GM21528 (cell line): Measurements from ENCODE around the gene CCL16.
"Not testable (repeated sequence)": the region's sequence is repeated elsewhere in the genome, so short reads cannot be mapped to it uniquely, and the experiment has no call there.

Experiments used
- ATAC-seq: cut with Tn5 transposase; IDR thresholded peaks from one replicate; pipeline ENCODE4 v1.9.1; 2021; ENCODE audit warnings: mild to moderate bottlenecking, moderate library complexity; ENCODE audit not compliant: unreplicated experiment, low FRiP score

The CCL16 gene, protein sequence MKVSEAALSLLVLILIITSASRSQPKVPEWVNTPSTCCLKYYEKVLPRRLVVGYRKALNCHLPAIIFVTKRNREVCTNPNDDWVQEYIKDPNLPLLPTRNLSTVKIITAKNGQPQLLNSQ

DNA sequence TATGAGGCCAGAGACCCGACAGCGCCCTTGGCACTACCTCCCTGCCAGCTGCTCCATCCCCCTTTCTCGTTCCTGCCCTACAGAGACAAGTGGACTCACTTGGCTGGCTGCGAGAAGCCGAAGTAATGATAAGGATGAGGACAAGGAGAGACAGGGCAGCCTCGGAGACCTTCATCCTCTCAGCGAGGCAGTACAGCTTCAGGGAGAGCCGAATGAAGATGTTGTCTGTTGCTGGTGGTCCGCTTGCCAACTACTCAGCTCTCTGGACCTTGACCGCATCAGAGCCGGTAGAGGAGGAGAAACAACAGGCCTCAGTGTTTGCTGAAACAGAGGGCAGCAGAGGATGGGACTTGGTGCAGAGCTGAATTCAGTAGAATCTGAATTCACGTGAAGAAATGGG lies at the start of gene CCL16:
Gene CCL16 (minus strand): TSS at position 252 of the 400 bp plus-strand sequence. CDS start 77 bp downstream, at position 175.
- ATAC-seq, result no peak

DNA sequence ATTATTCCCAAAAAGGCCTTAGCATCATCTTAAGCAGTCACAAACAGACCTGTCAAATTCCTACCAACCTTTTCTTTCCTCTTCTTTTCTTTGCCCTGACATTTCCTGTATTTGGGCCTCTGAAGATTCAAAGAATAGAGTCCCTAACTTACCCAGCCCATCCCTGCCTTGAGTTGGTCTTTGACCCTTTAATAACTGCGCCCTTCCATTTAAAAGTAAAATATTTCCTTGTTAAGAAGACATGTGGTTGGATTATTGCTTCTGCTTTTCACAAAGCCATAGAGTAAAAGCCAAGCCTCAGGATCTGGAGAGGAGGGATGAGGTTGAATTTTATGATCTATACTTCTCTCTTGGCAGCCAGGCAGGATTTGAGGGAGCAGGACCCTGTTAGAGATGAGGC lies 49.7 kb upstream of the CCL16 start:
- no peak for ATAC-seq

DNA sequence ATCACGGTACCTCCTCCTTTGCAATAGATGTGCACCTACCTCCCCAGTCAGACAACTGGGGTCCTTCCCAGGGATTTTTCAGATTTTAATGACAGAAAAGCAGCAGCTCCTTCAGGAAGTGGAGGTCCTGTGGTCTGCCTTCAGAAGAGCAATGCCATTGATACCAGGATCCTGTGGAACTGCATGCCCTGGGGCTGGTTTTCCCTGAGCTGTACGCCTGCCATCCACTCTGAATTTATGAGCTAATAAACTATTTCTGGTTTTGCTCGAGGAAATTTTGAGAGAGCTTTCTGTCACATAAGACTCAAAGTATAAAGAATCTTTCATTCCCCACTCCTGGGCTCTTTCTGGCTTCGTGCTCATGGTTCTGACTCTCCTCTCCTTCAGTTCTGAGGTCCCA lies 46.5 kb upstream of the CCL16 start:
- no peak for ATAC-seq

DNA sequence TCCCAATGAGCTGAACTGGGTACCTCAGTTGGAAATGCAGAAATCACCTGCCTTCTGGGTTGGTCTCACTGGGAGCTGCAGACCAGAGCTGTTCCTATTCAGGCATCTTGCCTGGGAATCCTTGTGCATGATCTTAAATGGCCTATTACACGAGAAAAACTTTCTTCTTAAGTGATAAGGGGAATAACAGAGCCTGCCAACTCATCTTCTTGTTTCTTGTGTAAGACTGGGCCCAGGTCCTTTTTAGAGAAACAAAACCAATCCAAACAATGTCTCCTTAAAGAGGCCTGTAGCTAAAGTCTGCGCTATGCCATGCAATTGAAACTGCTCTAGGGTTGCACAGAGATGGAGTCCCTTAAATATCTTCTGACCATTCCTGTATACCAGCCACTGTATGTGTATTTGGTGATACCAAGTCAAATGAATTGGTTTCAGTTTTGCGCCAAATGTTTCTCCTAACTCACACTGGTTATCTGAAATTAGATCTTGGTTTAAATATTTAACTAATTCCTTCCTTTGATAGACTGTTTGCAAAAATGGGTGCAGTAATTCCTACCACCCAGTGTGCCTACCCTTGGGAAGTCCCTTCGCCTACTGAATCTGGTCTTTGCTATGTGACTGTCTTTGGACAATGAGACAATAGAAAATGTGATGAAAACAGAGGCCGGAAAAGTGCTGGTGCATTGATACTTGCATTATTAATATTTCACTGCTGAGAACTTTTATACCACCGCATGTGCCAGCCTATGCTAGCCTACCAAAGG lies 43.0 kb upstream of the CCL16 start:
- no peak for ATAC-seq

DNA sequence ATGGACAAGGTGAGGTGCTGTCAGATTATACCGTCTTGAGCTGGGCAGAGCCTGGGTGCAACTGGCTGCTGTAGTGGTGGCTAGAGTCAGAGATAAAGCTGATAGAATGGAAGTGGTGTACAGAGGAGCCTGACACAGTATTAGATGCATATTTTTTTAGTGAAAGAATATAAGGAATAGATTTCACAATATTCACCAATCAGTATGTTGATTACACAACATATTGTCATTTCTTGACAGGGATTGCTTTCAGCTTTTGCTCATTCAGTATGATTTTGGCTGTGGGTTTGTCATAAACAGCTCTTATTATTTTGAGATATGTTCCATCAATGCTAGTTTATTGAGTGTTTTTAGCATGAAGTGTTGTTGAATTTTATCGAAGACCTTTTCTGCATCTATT lies 38.1 kb upstream of the CCL16 start:
- ATAC-seq, result no peak

DNA sequence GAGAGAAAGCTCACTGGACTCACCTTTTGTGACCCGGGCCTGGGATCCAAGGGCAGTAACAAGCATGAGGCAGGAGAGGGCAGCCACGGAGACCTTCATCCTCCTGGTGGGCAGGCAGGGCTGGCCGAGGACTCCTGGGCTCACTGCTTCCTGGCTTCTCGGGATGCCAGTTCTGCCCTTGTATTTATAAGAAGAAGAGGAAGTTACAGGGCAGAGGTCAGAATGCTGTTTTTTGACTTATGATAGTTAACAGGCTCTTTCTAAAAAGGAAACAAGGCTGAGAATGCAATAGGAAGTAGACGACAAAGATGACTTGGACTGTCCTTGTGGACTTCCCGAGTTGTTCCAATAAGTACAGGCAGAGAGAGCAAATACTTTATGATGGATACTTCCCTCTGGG lies 36.5 kb upstream of the CCL16 start, which contains the start of gene CCL23:
Gene CCL23 (minus strand): TSS at position 174 of the 400 bp plus-strand sequence. CDS start 75 bp downstream, at position 99.
- ATAC-seq, result no peak

DNA sequence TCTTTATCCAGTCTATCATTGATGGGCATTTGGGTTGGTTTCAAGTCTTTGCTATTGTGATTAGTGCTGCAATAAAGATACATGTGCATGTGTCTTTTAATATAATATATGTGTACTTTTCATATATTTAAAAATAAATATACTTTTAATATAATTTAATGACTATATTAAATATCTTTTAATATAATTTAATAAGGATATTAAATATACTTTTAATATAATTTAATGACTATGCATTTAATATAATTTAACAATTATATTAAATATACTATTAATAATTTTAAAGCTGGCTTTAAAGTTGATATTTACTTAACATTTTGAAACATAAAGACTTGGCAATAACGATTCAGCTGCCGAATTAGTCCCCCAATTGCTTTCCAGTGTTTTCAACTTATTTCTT lies 35.3 kb upstream of the CCL16 start:
- no peak for ATAC-seq

DNA sequence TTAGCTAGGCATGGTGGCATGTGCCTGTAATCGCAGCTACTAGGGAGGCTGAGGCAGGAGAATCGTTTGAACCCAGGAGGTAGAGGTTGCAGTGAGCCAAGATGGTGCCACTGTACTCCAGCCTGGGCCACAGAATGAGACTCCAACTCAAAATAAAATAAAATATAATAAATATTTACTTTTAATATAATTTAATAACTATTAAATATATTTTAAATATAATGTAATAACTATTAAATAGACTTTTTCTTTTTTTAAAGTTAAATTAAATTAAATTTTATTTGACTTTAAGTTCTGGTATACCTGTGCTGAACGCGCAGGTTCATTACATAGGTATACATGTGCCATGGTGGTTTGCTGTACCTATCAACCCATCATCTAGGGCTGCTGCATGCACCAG lies 34.6 kb upstream of the CCL16 start:
- not testable (repeated sequence) for ATAC-seq

DNA sequence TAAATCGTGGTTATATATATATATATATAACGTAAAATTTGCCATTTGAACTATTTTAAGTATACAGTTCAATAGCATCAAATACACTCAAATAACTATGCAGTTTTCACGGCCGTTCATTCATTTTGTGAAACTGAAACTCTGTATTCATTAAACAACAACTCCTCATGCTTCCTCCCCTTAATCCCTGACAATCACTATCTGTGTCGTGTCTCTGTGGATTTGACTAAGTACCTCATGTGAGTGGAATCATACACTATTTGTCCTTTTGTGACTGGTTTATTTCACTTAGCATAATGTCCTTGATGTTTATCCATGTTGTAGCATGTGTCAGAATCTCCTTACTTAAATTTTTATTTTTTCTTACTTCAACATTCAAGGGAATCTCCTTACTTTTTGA lies 33.6 kb upstream of the CCL16 start:
- ATAC-seq, result no peak

DNA sequence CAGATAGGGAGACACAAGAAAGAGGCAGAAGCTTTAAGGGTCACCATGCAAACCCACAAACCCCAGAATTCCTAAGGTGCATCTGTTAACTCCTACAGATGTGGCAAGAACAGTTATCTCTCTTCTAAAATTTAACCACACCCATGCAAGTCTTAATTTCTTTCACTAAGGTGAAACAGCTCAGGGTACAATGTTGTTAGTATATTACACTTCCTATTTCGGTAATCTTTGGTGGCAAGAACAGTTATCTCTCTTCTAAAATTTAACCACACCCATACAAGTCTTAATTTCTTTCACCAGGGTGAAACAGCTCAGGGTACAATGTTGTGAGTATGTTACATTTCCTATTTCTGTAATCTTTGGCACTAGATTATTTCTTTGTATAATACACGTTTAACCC lies 29.9 kb upstream of the CCL16 start:
- ATAC-seq, result no peak

DNA sequence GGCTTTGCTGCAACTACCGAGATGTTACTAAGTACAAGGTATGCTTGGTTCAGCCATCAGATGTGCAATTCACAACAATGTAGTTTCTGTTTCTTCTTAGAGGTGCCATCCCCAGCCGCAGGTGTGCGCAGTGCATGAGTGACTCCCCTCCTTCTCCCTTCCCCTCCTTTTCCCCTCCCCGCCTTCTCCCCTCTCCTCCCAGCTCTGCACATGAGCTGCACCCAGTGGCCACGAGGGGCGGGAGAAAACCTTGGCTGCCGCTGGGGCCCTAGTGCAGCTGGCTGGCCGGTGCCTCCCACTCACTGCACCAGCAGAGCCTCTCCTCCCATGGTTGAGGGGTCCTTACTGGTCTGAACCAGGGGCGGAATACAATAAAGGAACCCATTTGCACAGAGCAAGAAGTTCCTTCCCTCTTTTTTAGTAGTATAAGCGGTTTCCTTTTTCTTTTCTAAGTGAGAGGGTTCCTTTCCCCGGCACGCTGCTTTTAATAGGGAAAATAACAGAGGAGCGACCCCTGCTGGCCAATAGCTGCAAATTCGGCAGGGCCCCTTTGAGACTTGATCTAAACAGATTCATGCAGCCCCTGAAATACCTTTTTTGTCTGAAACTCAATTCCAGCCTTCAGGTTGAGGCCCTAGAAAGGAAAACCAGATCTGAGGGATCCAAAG lies 27.8 kb upstream of the CCL16 start:
- ATAC-seq, result no peak

DNA sequence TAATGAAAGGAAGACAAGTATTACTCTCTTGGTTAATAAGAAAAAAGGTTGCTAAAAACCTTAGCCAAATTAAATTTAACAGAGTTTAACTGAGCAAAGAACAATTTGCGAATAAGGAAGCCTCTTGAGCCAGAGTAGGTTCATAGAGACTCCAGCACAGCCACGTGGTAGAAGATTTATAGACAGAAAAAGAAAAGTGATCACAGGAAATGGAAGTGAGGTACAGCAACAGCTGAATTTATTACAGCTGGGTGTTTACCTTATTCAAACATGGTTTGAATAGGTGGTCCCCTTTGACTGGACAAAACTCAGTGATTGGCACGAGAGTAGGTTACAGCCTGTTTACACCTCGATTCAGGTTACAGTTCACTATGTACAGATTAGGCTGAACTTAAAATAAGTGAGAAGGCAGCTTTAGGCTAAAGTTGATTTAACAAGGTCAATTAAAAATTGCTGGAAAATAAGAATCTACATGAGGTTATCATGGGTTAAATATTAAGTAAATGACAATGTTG lies 23.4 kb upstream of the CCL16 start:
- ATAC-seq, result no peak

DNA sequence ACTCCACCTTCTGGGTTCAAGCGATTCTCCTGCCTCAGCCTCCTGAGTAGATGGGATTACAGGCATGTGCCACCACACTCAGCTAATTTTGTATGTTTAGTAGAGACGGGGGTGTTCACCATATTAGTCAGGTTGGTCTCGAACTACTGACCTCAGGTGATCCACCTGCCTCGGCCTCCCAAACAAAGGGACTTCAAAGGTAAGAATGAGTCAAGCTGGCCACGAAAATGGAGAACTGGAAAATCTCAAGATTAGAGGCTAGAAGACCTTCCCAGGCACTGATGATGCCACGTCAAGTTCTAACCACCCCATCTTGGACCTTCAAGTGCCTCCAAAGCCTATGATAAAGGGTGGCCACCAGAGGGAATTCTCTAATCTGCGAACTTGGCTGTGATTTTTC lies 21.3 kb upstream of the CCL16 start:
- no peak for ATAC-seq

DNA sequence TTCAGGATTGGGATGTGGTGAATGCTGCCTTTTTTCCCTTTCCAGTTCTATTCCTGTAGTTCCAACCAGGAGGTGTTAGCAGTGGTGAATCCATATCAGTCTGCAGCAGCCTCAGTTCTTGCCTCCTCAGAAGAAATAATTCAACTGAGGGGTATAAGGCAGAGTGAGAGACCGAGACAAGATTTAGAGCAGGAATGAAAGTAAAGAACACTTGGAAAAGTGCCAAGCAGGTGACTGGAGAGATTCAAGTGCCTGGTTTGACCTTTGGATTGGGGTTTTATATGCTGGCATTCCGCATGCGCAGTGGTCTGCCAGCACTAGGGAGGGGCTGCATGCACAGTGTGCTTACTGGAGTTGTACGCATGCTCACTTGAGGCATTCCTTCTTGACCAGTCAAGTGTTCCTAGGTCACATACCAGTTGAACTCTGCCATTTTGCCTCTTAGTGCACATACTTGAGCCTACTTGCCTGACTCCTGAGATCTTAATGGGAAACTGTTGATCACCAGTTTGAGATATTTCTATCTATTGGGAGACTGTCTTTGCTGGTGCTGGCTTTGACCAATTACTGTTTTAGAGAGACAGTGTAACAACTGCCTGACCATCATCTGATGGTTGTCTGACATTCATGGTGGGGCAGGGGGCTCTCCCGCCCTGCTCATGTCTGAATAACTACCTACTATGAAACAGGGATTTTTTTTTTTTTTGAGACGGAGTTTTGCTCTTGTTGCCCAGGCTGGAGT lies 20.7 kb upstream of the CCL16 start:
- ATAC-seq, result no peak

DNA sequence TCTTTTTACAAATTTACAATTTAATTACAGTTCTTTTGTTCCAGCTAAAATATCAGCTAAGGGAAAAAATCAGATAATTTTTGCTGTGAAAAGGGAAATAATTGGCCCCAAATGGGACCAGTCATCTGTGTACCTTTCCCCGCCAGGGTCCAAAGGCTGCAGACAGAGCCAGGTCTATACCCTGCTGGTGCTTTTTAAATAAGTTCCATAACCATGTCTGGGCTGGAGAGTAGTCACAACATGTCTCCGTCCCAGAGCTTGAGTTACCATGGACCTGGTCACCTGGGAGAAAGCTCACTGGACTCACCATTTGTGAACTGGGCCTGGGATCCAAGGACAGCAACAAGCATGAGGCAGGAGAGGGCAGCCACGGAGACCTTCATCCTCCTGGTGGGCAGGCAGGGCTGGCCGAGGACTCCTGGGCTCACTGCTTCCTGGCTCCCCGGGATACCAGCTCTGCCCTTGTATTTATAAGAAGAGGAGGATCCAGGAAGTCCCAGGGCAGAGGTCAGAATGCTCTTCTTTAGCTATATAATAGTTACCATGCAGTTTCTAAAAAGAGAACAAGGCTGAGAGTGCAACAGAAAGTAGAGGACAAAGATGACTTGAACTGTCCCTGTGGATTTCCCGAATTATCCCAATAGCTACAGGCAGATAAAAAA lies 19.9 kb upstream of the CCL16 start, which contains the start of gene CCL15:
Gene CCL15 (minus strand): TSS at position 444 of the 662 bp plus-strand sequence. CDS start 61 bp downstream, at position 383.
- ATAC-seq, result no peak

DNA sequence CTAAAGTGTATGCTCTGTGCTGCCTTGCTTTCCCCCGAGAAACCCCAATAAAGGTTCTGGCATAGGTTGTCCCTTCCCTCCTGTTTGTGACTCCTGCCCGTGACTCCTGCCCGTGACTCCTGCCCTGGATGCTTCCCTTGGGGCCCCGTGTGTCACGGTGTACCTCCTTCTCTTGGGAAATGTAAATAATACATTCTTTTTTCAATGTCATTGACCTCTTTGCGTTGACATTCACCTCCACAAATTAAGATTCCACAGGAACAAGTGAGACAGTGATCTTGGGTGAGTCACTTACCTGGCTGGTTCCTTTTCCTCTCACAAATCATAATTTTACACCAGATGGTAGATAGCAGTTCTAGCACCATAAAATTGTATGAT lies 19.4 kb upstream of the CCL16 start:
- no peak for ATAC-seq

DNA sequence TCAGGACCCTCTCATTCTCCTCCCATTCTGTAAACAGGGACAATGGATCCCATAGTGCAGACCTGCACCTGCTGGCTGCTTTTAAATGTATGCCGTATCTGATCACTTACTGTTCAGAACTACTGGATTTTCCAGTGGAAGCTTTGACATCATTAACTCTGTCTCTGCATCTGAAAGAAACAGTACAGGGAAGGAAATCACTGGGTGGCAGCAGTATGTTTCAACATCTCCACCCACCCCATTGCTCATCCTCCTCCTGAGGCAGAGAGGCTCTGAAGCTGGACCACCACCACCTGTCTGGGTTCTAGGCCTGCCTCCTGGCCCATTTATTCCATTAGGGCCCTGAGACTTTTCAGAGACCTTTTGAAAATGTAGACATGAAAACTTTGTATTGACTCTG lies 17.5 kb upstream of the CCL16 start:
- ATAC-seq, result no peak

DNA sequence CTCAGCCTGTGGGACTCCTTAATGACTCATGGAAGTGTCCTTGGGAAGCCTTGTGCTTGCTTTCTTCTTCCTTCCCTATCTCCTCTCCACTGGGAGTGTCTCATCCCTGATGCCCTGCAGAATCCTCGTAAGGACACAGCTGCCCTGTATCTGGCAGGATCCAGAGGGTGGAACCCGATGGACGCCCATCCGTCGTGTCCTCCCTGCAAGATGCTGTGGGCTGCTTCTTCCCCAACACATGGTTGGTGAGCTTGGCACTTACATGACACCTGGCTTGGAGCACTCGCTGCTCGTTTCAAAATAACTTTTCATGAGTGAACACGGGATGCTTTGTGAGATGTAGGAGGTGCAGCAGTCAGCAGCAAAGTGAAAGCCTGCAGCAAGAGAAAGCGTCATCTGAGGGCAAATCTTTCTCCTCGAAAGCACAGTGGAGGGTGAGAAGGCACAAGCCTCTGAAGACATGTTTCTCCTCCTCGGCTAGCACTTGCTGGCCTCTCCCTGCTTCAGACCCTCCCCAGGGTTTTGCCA lies 16.8 kb upstream of the CCL16 start:
- no peak for ATAC-seq

DNA sequence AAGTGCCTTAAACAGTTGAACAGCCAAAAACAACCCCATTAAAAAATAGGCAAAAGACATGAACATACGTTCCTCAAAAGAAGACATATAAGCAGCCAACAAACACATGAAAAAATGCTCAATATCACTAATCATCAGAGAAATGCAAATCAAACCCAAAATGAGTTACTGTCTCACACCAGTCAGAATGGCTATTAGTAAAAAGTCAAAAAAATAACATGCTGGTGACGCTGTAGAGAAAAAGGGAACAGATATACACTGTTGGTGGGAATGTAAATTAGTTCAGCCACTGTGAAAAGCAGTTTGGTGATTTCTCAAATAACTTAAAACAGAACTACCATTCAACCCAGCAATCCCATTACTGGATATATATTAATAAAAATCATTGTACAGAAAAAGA lies 14.0 kb upstream of the CCL16 start:
- not testable (repeated sequence) for ATAC-seq

DNA sequence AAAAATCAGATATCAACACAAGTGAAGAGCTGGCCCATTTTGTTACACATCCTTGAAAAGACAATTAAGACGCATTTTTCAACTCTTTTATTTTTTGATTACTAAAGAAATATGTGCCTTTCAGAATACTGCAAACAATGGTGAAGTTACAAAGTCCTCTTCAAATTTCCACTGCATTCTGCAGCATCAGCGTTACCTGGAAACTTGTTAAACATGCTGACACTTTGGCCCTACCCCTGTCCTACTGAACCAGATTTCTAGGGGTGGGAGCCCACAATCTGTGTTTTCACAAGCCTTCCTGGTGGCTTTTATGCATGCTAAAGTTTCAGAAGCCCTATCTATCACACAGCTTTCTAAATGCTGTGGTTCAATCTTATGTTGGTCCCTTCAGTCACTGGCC lies 9.8 kb upstream of the CCL16 start:
- ATAC-seq, result no peak
